Hippocampal formation (tissue), 2 donors: ENCODE measurements around the gene PPP4R2.

ENCODE experiments used
- DNase-seq, 2 donors: peaks; one replicate each; lab custom pipeline; 2025; lab: John Stamatoyannopoulos, UW

Gene PPP4R2

GRCh38 chr3:73114711-73115110, 118.1 kb downstream of the PPP4R2 start:
- peak in 1 of 2 donors; percentile 20 for DNase-seq

DNA sequence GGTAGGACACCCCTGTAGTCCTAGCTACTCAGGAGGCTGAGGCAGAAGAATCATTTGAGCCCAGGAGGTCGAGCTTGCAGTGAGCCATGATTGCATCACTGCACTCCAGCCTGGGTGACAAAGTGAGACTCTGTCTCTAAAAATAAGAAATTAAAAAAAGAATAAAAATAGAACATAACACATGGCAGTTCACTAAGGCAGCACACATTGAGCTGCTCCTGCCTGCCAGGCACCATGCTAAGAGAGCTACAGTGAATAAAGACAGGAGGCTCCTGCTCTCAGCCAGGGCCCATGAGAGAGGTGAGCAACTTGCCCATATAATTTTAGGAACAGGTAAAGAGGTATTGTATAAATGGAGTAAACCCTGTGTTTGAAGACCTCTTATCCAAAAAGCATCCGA, 119.2 kb downstream of the PPP4R2 start:
- DNase-seq, result no peak
